HCT116 (cell line): ENCODE data around the gene KRT33A. TPM values are rescaled to one million over a fixed set of nuclear protein-coding genes. Genes with fewer than 3 reads are reported as not detected.

Source experiments
- ATAC-seq: fragments of 200-7000 bp; cut with Tn5 transposase; 2 replicates; pipeline ENCODE4 v1.9.1; 2020; ENCODE audit warnings: mild to moderate bottlenecking, moderate library complexity
- BruUV-seq: library from RNA; stranded (reverse); fragments of 400-500 nt; replicated peaks from 2 replicates; lab custom pipeline; 2021; lab: Mats Ljungman, UMichigan
- CTCF ChIA-PET: fragments of 300-600 bp; sonication (Branson Sonifier 250); formaldehyde crosslinking; loops from one replicate; lab custom pipeline; 2021; ENCODE audit warnings: antibody characterized with exemption; lab: Charles Lee
- POLR2A ChIA-PET: fragments of 300-600, 350-600 bp; sonication (Branson Sonifier 250); formaldehyde crosslinking; loops from one replicate; lab custom pipeline; 2021; ENCODE audit warnings: antibody characterized with exemption; lab: Charles Lee
- RAD21 ChIA-PET, 2 experiments: fragments of 300-600 bp; sonication (Branson Sonifier 250); formaldehyde crosslinking; loops; one replicate each; lab custom pipeline; 2023; ENCODE audit warnings: low total read pairs in 2 of 2; ENCODE audit not compliant: uncharacterized antibody in 2 of 2, unreplicated experiment in 2 of 2, low non-redundant PET in 1 of 2; lab: Charles Lee
- DNase-seq: peaks from one replicate; pipeline ENCODE4 v3.0.0-alpha.2; 2010; ENCODE audit warnings: low read depth, low spot score
- H2AFZ ChIP-seq: fragments of 200-600 bp; shearing (Covaris generic), sonication (generic); 2 replicates; pipeline ENCODE4 v1.6.1; 2017; ENCODE audit warnings: low read depth, mixed run types, mixed read lengths, antibody characterized with exemption, low read length; ENCODE audit not compliant: poor library complexity, severe bottlenecking
- H3K27ac ChIP-seq: 2 replicates; pipeline ENCODE4 v1.5.1; 2012; ENCODE audit warnings: low read depth, low read length
- H3K27me3 ChIP-seq: fragments of 200-600 bp; sonication (generic); 2 replicates; pipeline ENCODE4 v1.6.1; 2016; ENCODE audit warnings: mixed run types, low read length, mixed read lengths; ENCODE audit not compliant: insufficient read depth
- H3K36me3 ChIP-seq, 2 experiments: fragments of 200-500 bp in 1 of 2; fragments of 200-600 bp in 1 of 2; sonication (Bioruptor generic) in 1 of 2; sonication (generic) in 1 of 2; 2 replicates each; pipeline versions ENCODE4 v1.5.1 to v1.6.1; 2014 to 2016; ENCODE audit warnings: low read length in 2 of 2, inconsistent platforms in 1 of 2, mixed read lengths in 1 of 2, mixed run types in 1 of 2; ENCODE audit not compliant: insufficient read depth in 2 of 2, control insufficient read depth in 1 of 2
- H3K4me1 ChIP-seq, 2 experiments: fragments of 200-600 bp in 1 of 2; sonication (generic) in 1 of 2; 2 replicates each; pipeline versions ENCODE4 v1.5.1 to v1.6.1; 2012 to 2017; ENCODE audit warnings: low read length in 2 of 2, inconsistent platforms in 1 of 2, mild to moderate bottlenecking in 1 of 2, mixed read lengths in 1 of 2, mixed run types in 1 of 2, moderate library complexity in 1 of 2; ENCODE audit not compliant: insufficient read depth in 2 of 2, control insufficient read depth in 1 of 2
- H3K4me2 ChIP-seq: fragments of 200-600 bp; sonication (generic); 2 replicates; pipeline ENCODE4 v1.6.1; 2017; ENCODE audit warnings: mixed run types, low read length, mixed read lengths
- H3K4me3 ChIP-seq, 2 experiments: fragments of 200-600 bp in 1 of 2; sonication (generic) in 1 of 2; replicated peaks in 1 of 2; 2 replicates each; pipeline ENCODE4 v1.5.1; 2011 to 2016; ENCODE audit warnings: low read length in 2 of 2, control low read depth in 1 of 2, low read depth in 1 of 2, mild to moderate bottlenecking in 1 of 2, mixed read lengths in 1 of 2, mixed run types in 1 of 2
- H3K79me2 ChIP-seq: fragments of 200-600 bp; sonication (generic); 2 replicates; pipeline ENCODE4 v1.6.1; 2017; ENCODE audit warnings: mild to moderate bottlenecking, mixed run types, low read length, moderate library complexity, mixed read lengths; ENCODE audit not compliant: insufficient read depth
- H3K9ac ChIP-seq: fragments of 200-600 bp; sonication (generic); 2 replicates; pipeline ENCODE4 v1.6.1; 2016; ENCODE audit warnings: low read length, mixed read lengths
- H3K9me2 ChIP-seq: fragments of 200-600 bp; sonication (generic), shearing (Covaris generic); 2 replicates; pipeline ENCODE4 v1.6.1; 2017; ENCODE audit warnings: mixed run types, mild to moderate bottlenecking, moderate library complexity; ENCODE audit not compliant: insufficient read depth
- H3K9me3 ChIP-seq, 2 experiments: fragments of 200-500 bp in 1 of 2; fragments of 200-600 bp in 1 of 2; sonication (Bioruptor generic) in 1 of 2; sonication (generic) in 1 of 2; 2 replicates each; pipeline ENCODE4 v1.6.1; 2014 to 2017; ENCODE audit warnings: low read length in 2 of 2, mixed read lengths in 2 of 2, inconsistent platforms in 1 of 2, low read depth in 1 of 2, mild to moderate bottlenecking in 1 of 2, mixed run types in 1 of 2, moderate library complexity in 1 of 2; ENCODE audit not compliant: control insufficient read depth in 1 of 2, insufficient read depth in 1 of 2
- H4K20me1 ChIP-seq: fragments of 200-600 bp; sonication (generic), shearing (Covaris generic); 2 replicates; pipeline ENCODE4 v1.6.1; 2017; ENCODE audit warnings: mixed run types, mild to moderate bottlenecking, moderate library complexity; ENCODE audit not compliant: insufficient read depth
- CBX3 ChIP-seq: IDR thresholded peaks from 2 replicates; pipeline ENCODE4 v1.6.1; 2012; ENCODE audit warnings: low read depth
- CEBPB ChIP-seq: IDR thresholded peaks from 2 replicates; pipeline ENCODE4 v1.6.1; 2012; ENCODE audit warnings: low read depth
- CTCF ChIP-seq, 3 experiments: fragments of 200-600 bp in 1 of 3; sonication (generic) in 1 of 3; IDR thresholded peaks in 2 of 3; conservative IDR thresholded peaks in 1 of 3; 2 replicates each; pipeline ENCODE4 v1.5.1; 2012 to 2017; ENCODE audit warnings: low read depth in 2 of 3, low read length in 2 of 3, antibody characterized with exemption in 1 of 3, borderline replicate concordance in 1 of 3, control low read depth in 1 of 3, mild to moderate bottlenecking in 1 of 3, mixed read lengths in 1 of 3, mixed run types in 1 of 3, moderate library complexity in 1 of 3; ENCODE audit not compliant: insufficient read depth in 1 of 3
- EGR1 ChIP-seq: IDR thresholded peaks from 2 replicates; pipeline ENCODE4 v1.6.1; 2012; ENCODE audit warnings: low read depth
- EZH2 ChIP-seq: fragments of 200-600 bp; sonication (generic); IDR thresholded peaks from 2 replicates; pipeline ENCODE4 v1.6.1; 2017; ENCODE audit warnings: antibody characterized with exemption, mixed run types
- EZH2phosphoT487 ChIP-seq: fragments of 200-600 bp; IDR thresholded peaks from 2 replicates; pipeline ENCODE4 v1.6.1; 2018; ENCODE audit warnings: antibody characterized with exemption, borderline replicate concordance
- JUND ChIP-seq: IDR thresholded peaks from 2 replicates; pipeline ENCODE4 v1.6.1; 2012
- POLR2A ChIP-seq: IDR thresholded peaks from 2 replicates; pipeline ENCODE4 v1.7.0; 2011; ENCODE audit warnings: borderline replicate concordance; ENCODE audit not compliant: insufficient read depth, insufficient read length; ENCODE audit errors: extremely low read depth
- POLR2AphosphoS5 ChIP-seq: IDR thresholded peaks from 2 replicates; pipeline ENCODE4 v1.6.1; 2011; ENCODE audit warnings: mild to moderate bottlenecking, low read depth, low read length, moderate library complexity
- RAD21 ChIP-seq: IDR thresholded peaks from 2 replicates; pipeline ENCODE4 v1.6.1; 2012; ENCODE audit warnings: low read depth, mild to moderate bottlenecking
- SP1 ChIP-seq: IDR thresholded peaks from 2 replicates; pipeline ENCODE4 v1.6.1; 2012; ENCODE audit warnings: low read depth
- ZFX ChIP-seq: fragments of 450-650 bp; IDR thresholded peaks from 2 replicates; pipeline ENCODE4 v1.6.1; 2017
- intact Hi-C: fragments of 100-400 bp; cut with micrococcal nuclease; formaldehyde crosslinking; loops from 2 replicates; pipeline ENCODE4 v1.10.0; 2022
- total RNA-seq: library from RNA; stranded (reverse); gene quantifications from one replicate; pipeline ENCODE4 v1.2.1, GENCODE V29; 2021; ENCODE audit not compliant: unreplicated experiment
- TF ChIP-seq, protein P1 (sequence below): IDR thresholded peaks from 2 replicates; pipeline ENCODE4 v1.6.1; 2011; ENCODE audit warnings: mild to moderate bottlenecking, low read length, moderate library complexity; ENCODE audit not compliant: insufficient replicate concordance; ENCODE audit errors: extremely low read depth
- TF ChIP-seq, protein P2 (sequence below): IDR thresholded peaks from 2 replicates; pipeline ENCODE4 v1.6.1; 2012

KRT33A gene
- total RNA-seq, 1 experiment from 2014 or later = not detected

GRCh38 chr17:41331606-41332005, 19.0 kb downstream of the KRT33A start:
- Histone ChIP-seq H3K27me3 (no peaks in the 10 kb centered on the region), H4K20me1 (no peaks in the 10 kb centered on the region), H3K36me3 (no peaks in the 10 kb centered on the region), H3K79me2 (no peaks in the 10 kb centered on the region), H3K4me3 (no peak overlapping the region), H3K4me1 (peaks cover 3 to 30% of the 10 kb centered on the region in 2 experiments; a peak in 3 of 4 replicates), H3K4me2 (no peak overlapping the region), H3K9me3 (peaks cover 0 to 4% of the 10 kb centered on the region in 2 experiments; a peak in 1 of 4 replicates), H3K9me2 (no peaks in the 10 kb centered on the region), H3K27ac (no peak overlapping the region), H2AFZ (no peak overlapping the region), H3K9ac (no peak overlapping the region)
- ChIA-PET RAD21 (interaction anchor here in 1 of 2 experiments (1.3 kb wide), 1 partner anchor 163 kb away, joined by 3 read pairs; no protein-coding TSS in a partner anchor), CTCF (interaction anchor here (1.1 kb wide), 1 partner anchor 10 kb away, joined by 3 read pairs; no protein-coding TSS in a partner anchor), POLR2A (no interaction called here)
- intact Hi-C loops = no loop called here
- TF ChIP-seq EZH2phosphoT487 = no peak
- no peak for ATAC-seq
- no peak for DNase-seq
- BruUV-seq = no TSS peak

GRCh38 chr17:41329279-41329948, 21.2 kb downstream of the KRT33A start:
- RAD21 ChIA-PET = interaction anchor here (0.6 kb wide), 2 partner anchors 334 to 341 kb away, joined by 3 to 4 read pairs; no protein-coding TSS in a partner anchor
- Histone ChIP-seq H3K36me3 (no peaks in the 10 kb centered on the region), H3K27me3 (no peaks in the 10 kb centered on the region), H3K27ac (peak overlapping the region; percentile 46; the same call in 1 of the 2 replicates), H4K20me1 (no peaks in the 10 kb centered on the region), H3K4me3 (no peak overlapping the region), H3K9ac (no peak overlapping the region), H3K4me1 (peaks cover 3 to 21% of the 10 kb centered on the region in 2 experiments; a peak in 3 of 4 replicates), H3K4me2 (no peak overlapping the region), H2AFZ (peak overlapping the region; percentile 56), H3K9me2 (no peaks in the 10 kb centered on the region), H3K79me2 (no peaks in the 10 kb centered on the region), H3K9me3 (peaks cover 0 to 12% of the 10 kb centered on the region in 2 experiments; a peak in 1 of 4 replicates)
- POLR2A ChIA-PET = interaction anchor here (0.8 kb wide), 1 partner anchor 170 kb away, joined by 3 read pairs; no protein-coding TSS in a partner anchor
- peak; percentile 40 for DNase-seq
- no TSS peak for BruUV-seq
- CTCF ChIA-PET = interaction anchor here (0.7 to 2.0 kb wide), 12 partner anchors 12 to 526 kb away, joined by 3 to 8 read pairs (median 4); partner anchors contain the start of genes KRT33A and KRT36
- TF ChIP-seq EGR1 = no peak
- no peak for TF ChIP-seq POLR2A
- TF ChIP-seq JUND = no peak
- TF ChIP-seq, protein P1, sequence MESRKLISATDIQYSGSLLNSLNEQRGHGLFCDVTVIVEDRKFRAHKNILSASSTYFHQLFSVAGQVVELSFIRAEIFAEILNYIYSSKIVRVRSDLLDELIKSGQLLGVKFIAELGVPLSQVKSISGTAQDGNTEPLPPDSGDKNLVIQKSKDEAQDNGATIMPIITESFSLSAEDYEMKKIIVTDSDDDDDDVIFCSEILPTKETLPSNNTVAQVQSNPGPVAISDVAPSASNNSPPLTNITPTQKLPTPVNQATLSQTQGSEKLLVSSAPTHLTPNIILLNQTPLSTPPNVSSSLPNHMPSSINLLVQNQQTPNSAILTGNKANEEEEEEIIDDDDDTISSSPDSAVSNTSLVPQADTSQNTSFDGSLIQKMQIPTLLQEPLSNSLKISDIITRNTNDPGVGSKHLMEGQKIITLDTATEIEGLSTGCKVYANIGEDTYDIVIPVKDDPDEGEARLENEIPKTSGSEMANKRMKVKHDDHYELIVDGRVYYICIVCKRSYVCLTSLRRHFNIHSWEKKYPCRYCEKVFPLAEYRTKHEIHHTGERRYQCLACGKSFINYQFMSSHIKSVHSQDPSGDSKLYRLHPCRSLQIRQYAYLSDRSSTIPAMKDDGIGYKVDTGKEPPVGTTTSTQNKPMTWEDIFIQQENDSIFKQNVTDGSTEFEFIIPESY = no peak
- TF ChIP-seq CEBPB = no peak
- TF ChIP-seq, protein P2, sequence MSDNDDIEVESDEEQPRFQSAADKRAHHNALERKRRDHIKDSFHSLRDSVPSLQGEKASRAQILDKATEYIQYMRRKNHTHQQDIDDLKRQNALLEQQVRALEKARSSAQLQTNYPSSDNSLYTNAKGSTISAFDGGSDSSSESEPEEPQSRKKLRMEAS = peak; percentile 73
- 0 out of 2 replicates have a peak, but pooled peaks have one; percentile 22 for TF ChIP-seq POLR2AphosphoS5
- peak; percentile 97 for TF ChIP-seq CBX3
- TF ChIP-seq EZH2phosphoT487 = no peak
- TF ChIP-seq SP1 = no peak
- no peak for TF ChIP-seq EZH2
- peak; percentile 59 to 93 (median 82); a peak in 5 of 6 replicates for TF ChIP-seq CTCF (IDR thresholded peaks at IDR 0.05 in 2 of 3, conservative IDR thresholded peaks at IDR 0.05 in 1 of 3; ENCODE audit: borderline replicate concordance in 1 of 3, insufficient read depth in 1 of 3, low read depth in 2 of 3, low read length in 2 of 3)
- TF ChIP-seq ZFX = no peak
- TF ChIP-seq RAD21 = peak; percentile 90
- ATAC-seq = peak; percentile 90
- intact Hi-C loops = loop anchor here (1.0 to 10.0 kb wide), 3 partner anchors 420 to 705 kb away; no protein-coding TSS in a partner anchor
